ENCODE results near the gene LTN1. TPM values are rescaled to one million over a fixed set of nuclear protein-coding genes. Genes with fewer than 3 reads are reported as not detected.
A peak's percentile ranks its signal among the peaks of the same experiment; 100 is the strongest.
"Not testable (repeated sequence)": the region's sequence is repeated elsewhere in the genome, so short reads cannot be mapped to it uniquely, and the experiment has no call there.

Gene LTN1
- total RNA-seq, 1 experiment from 2014 or later = 35.7 TPM

DNA sequence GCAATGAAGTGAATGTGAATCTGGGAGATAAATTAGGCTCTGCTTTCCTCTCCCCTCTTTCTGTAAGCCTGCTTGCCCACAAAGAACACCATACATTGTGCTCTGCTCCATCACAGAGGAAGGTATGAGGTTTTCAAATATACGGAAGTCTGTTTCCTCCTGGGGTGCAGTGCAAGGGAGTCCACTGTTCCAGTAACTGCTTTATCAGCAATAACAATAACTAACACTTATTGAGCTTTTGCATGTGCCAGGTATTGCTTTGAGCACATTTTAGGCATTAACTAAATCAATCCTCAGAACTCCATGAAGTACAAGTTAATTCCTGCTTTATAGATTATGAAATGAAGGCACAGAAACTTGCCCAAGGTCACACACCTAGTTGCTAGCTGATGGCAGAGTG is 10.0 kb downstream of the LTN1 start:
- no peak for DNase-seq (ENCODE audit: low spot score)

DNA sequence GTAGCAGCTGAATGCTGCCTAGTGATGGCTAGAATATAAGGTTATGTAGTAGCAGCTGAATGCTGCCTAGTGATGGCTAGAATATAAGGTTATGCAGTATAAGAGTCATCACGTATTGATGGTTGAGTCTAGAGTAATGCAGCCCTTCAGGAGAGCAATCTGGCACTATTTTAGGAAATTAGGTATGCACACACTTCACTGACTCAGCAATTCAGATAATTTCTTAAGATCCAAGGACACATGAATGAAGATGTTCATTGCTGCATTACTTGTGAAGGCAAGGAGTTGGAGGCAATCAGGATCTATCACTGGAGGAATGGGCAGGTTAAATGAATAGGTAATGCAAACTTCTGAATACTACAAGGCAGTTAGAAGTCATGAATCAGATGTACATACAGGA is 13.6 kb downstream of the LTN1 start:
- no peak for DNase-seq (ENCODE audit: low spot score)

DNA sequence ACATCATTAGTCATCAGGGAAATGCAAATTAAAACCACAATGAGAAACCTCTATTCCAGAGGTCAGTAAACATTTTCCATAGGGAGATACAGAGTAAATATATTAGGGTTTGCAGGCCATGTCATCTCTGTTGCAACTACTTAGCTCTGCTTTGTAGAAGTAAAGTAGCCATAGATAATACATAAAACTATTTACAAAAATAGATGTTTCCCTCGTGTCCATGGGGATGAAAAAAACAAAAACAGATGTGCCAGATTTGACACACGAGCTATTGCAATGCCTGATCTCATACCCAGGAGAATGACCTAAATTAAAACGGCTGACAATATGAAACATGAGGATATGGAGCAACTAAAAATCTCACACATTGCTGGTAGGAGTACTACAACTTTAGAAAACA is 17.3 kb downstream of the LTN1 start:
- no peak for DNase-seq (ENCODE audit: low spot score)

DNA sequence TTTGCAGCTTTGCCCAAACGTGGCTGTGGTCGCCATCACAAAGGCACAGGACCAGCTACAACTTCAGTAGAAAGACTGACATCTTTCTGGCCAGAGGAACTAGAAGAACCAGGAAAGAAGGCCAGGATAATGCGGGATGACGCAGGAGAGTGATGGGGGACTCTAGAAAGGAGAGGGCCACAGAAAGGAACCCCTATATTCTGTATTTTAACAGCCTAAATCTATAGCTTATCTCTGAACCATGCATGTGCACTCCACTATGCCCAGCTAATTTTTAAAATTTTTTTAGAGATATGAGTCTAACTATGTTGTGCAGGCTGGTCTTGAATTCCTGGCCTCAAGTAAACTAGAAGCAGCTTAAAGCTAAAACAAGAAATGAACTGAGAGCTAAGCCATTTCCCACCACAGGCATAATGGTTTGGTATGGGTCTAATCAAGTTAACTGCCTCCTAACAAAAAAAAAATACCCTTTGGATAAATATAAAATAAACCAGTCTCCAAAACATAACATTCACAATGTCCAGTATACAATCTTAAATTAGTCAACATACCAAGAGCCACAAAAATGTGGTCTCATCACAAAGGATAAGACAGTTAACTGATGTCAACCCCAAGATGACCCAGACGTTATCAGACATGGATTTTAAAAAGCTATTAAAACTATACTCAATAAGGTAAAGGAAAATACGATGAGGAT is 18.0 kb downstream of the LTN1 start:
- DNase-seq (ENCODE audit: low spot score) = no peak

DNA sequence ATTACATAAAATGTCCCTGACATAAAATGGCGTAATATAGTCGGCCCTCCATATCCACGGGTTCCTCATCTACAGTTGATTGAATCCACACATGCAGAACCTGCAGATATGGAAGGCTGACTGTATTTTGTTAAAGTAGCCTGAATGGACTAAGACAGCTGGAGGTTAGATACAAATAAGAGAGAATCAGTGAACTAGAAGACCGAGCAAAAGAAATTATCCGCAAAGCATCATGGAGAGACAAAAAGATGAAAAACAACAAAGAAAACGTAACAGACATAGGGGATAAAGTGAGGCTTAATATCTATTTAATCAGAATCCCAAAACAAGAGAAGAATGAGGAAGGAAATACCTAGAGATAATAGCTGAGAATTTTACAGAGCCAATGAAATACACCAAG is 20.3 kb downstream of the LTN1 start:
- DNase-seq (ENCODE audit: low spot score) = no peak

DNA sequence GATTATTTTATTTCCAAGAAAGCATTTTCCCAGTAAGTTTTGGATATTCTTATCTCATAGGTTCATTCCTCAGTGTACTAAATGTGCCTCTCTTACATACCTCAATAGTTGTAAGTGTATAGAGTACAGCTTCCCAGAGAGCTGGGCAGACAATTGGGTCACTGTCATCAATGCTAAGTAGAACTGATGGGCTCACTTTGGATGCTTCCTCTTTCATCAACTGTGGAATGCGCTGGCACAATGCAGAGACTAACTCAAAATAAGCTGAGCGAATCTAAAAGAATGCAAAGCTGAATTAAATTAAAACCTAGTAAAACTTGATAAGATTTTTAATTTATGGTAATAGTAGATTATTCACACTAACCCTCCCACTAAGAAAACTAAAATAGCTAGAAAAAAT is 21.5 kb downstream of the LTN1 start:
- no peak for DNase-seq (ENCODE audit: low spot score)

DNA sequence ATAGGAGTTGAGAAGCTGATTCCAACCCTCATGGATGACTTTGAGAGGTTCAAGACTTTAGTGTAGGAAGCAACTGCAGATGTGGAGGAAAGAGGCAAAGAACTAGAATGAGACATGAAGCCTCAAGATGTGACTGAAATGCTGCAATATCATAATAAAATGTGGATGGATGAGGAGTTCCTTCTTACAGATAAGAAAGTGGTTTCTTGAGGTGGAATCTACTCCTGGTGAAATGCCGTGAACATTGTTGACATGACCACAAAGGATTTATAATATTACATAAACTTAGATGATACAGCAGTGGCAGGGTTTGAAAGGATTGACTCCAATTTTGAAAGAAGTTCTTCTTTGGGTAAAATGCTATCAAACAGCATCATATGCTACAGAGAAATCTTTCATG is 28.8 kb downstream of the LTN1 start:
- DNase-seq (ENCODE audit: low spot score) = no peak

DNA sequence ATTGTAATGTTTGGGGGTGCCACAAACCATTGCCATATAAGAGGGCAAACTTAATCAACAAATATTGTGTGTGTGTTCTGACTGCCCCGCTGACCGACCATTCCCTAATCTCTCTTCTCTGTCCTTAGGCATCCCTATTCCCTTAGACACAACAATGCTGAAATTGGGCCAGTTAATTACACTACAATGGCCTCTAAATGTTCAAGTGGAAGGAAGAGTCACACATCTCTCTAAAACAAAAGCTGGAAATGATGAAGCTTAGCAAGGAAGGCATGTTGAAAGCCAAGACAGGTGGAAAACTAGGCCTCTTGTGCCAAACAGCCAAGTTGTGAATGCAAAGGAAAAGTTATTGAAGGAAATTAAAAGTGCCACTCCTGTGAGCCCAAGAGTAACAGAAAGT is 30.2 kb downstream of the LTN1 start:
- no peak for DNase-seq (ENCODE audit: low spot score)

DNA sequence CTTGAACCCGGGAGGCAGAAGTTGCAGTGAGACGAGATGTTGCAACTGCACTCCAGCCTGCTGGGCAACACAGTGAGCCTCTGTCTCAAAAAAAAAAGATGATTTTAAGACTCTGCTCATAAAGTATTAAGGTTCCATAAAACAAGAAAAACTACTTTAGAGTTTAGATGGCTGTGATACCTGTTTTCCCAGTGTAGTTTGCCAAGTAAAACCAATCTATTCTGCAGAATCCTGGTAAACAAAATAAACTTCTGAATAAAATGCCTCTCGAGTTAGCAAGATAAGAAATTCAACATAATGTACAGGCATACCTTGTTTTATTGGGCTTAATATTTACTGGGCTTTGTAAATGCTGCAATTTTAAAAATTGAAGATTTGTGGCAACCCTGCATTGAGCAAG is 30.8 kb downstream of the LTN1 start:
- no peak for DNase-seq (ENCODE audit: low spot score)

DNA sequence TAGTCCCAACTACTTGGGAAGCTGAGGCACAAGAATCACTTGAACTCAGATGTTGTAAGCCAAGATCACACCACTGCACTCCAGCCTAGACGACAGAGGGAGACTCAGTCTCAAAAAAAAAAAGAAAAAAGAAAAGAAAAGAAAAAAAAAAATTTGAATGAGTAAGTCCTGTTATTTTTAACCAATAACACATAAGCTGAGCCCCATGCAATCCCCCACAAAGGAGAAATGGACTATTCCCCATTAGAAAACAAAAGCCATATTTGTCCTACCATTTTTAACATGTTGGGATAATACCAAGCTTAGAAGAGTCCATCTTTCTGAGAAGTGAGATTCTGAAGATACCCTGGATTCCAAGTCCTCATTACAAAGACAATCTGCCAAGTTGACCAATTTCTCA is 32.4 kb downstream of the LTN1 start:
- DNase-seq (ENCODE audit: low spot score) = no peak

DNA sequence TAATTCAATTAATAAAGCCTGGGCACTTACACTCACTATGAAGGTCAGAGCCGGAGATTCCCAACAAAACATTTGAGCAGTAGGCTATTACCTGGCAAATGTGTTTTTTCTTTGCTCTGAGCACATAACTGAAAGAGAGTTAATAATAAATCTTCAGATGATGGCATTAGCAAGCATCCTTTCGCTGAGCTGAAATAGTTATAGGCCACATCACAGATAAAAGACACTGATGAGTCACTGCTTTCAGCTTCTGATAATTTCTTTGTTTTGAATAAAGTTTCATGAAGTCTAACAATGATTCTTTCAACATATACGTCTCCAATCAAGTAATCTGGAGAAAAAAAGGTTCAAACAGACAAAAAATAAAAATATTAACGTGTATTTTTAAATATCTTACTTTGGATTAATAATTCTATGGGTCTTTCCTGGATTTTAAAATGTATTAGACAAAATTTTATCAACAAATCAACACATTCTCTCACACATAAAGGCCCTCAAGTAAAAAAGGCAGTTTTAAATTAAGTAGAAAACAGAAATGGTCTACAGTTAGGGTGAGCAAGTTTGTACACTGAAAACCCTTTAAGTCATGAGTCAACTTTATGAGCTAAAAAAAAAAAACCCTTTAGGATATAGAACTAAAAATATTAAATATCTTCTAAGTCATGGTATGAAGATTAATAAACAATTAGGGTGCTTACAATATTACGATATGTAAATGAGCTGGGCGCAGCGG is 33.1 kb downstream of the LTN1 start:
- peak; percentile 90 for DNase-seq (ENCODE audit: low spot score)

DNA sequence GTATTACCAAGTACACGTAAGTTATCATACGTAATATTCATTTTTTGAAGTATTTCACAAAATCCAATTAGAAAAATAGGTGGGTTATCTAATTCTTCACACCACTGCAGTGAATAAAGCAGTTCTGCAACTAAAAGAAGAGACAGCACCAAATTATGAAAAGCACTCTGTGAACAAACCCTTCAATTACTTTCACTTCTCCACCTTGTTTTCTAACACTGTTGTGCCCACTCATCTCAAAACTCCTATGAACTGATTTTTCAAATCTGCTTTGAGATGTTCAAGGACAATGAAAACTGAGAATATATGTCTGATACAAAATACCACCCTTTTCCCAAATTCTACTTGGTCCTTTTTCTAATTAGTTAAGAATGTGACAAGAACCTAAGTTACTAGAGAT is 39.4 kb downstream of the LTN1 start:
- DNase-seq (ENCODE audit: low spot score) = no peak

DNA sequence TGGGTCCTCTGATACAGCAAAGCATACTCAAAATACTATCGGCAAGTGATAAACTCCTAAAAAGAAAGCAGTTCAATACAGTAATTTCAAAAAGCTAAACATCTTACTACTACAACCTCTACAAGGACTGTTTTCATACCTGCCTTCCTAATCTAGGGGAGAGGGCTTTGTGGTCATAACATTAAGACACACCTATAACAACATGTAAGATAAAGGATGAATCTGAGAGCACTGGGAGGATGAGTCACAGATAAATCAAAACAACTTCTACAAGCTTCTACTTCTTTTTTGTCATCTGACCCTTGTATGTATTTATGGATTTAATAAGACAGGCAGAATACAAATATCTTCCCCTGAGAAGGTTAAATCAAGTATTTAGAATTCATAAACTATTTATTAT is 40.0 kb downstream of the LTN1 start:
- DNase-seq (ENCODE audit: low spot score) = peak; percentile 26

DNA sequence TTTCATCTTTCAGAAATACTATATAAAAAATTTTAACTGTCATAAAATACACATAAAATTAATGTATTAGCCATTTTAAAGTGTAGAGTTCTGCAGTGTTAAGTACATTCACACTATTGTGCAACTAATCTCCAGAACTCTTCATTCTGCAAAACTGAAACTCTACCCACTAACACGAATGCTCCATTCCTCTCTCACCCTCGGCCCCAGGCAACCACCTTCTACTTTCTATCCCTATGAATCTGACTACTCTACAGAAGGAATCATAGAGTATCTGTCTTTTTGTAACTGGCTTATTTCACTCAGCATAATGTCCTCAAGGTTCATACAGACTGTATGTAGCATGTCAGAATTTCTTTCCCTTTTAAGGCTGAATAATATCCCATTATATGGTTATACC is 43.4 kb downstream of the LTN1 start:
- DNase-seq (ENCODE audit: low spot score) = no peak

DNA sequence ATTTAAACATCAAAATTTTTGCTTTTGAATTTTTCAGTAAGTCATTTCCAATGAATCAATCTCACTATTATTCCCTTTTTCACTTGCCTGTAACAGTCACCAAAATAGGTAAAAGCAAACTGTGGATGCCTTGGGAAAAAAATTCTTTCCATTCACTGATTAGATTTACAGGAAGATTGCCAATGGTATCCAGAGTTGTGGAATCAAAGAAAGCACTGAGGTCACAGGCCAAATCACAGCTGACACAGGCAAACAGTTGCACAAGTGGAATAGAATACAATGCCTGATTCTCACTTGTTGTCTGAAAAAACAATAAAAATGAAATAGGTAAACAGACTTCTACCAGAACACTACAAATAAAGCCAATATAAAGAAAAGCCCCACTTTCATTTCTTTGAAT is 48.4 kb downstream of the LTN1 start:
- DNase-seq (ENCODE audit: low spot score) = no peak

DNA sequence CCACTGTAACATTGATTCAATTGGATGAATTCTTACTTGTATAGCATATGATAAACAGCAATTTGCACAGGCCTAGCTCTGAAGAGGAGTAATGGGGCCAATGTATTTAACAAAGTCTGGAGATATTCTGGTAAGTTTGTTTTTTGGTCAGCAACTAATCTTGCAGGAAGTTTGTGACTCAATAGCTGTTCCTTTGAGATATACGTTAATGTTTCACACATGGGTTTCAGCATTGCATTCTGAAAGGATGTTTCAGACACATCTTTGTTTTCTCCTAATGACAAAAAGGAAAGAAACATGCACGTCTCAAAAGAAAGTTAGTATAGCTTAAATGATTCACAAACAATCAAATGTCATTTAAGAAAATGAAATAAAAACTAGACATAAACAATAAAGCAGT is 49.0 kb downstream of the LTN1 start:
- DNase-seq (ENCODE audit: low spot score) = no peak

DNA sequence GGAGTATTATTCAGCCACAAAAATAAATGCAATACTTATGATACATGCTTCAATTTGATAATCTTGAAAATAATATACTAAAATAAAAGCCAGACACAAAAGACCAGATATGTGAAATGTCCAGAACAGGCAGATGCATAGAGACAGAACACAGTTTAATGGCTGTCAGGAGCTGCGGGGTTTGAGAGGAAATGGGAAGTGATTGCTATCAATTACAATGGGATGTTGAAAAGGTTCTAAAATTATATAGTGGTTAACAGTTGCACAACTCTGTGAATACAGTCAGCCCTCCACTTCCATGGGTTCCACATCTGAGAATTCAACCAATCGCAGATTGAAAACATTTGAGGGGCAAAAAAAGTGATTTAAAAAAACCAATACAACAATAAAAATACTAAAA is 54.0 kb downstream of the LTN1 start:
- DNase-seq (ENCODE audit: low spot score) = no peak

DNA sequence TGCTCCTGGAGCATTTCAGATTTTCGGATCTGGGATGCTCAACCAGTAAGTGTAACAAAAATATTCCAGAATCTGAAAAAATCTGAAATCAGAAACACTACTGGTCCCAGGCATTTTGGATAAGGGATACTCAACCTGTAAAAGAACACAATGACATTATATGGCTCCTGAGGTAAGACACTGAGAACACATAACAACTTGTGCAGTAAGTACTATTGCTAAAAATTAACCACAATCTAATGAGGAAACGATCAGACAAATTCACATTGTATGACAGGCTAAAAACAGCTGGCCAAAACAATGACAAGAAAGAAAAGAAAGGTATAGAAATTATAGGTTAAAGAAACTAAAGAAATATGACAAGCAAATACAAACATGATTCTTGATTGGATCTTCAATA is 54.9 kb downstream of the LTN1 start:
- no peak for DNase-seq (ENCODE audit: low spot score)

DNA sequence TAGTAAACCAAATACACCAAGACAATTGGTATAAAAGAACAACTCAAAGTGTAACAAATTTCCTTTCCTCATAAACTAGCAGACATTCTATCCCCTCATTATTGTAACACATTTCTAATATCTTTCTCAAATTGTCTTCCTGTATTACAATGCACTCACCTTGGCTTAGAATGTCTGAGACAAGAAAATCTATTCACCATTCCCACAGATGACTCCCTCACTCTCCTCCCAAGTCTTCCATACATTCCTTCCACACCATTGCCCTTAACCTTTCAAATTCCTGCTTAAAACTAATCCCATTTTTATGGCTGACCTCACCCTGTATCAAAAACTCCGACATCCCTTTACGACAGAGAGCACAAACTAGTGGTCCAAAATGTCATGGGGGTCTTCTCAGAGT is 56.0 kb downstream of the LTN1 start:
- DNase-seq (ENCODE audit: low spot score) = no peak

DNA sequence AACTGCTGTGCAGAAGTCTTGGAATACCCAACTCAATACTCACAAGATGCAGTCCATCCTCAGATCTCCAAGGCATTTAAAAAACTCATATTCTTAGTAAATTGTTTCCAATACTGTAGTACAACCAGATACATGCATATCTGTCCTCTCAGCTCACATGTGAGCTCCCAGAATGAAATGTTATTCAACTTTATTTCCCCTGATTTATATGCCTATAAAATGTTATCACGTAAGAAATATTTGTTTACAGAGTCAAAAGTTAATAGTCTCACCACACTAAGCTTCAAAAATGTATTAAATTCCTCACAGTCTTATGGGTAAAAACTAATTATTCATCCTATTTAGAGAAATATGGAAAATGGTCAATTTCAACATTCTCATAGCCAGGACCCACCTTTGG is 56.6 kb downstream of the LTN1 start:
- DNase-seq (ENCODE audit: low spot score) = no peak

DNA sequence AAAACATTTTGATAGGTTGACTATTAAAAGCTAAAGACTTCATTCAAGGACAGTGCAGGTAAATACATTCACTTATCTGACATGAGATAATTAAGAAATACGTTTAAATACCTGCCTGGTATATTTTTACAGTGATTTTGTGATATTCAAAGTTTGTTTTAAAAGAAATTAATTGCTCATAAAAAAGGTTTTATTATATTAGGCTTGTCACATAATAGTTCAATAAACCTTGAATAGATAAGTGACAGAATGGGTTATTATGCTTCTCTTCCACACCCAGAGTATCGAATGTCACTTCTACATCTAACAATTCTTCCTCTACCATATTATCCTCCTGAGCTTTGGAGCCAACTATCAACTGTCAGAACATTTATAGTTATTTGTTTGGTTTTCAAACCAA is 60.0 kb downstream of the LTN1 start:
- DNase-seq (ENCODE audit: low spot score) = no peak

DNA sequence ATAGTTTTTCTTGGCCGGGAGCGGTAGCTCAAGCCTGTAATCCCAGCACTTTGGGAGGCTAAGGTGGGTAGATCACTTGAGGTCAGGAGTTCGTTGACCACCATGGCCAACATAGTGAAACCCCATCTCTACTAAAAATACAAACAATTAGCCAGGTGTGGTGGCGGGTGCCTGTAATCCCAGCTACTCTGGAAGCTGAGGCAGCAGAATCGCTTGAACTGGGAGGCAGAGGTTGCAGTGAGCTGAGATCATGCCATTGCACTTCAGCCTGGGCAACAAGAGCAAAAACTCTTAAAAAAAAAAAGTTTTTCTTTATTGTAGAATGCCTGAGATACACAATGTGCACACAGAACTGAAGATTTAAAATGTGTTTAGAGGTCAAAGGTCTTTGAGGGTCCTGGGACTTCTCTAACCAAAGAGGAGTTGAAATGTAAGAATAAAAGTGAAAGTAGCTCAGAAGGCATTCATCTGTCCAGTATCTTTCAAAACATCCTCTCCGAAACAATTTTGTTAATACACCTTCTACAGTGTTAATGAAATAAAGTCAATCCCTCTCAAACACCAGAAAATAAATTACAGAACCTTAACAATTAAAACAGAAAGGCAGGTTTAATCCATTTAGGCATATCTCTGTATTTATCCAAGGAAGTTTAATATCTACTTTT is 60.8 kb downstream of the LTN1 start:
- not testable (repeated sequence) for DNase-seq (ENCODE audit: low spot score)

Measured in A172 (cell line).